Gastrocnemius medialis (tissue), 4 donors: Measurements from ENCODE around the gene LARGE1.
"Not testable (repeated sequence)": the region's sequence is repeated elsewhere in the genome, so short reads cannot be mapped to it uniquely, and the experiment has no call there.

ENCODE experiments used
- CTCF ChIP-seq, 5 experiments: fragments of 450-650 bp in 3 of 5; fragments of 200-600 bp in 2 of 5; sonication (generic) in 2 of 5; IDR thresholded peaks in 4 of 5; conservative IDR thresholded peaks in 1 of 5; 1 replicate in 4 of 5; 2 replicates in 1 of 5; pipeline ENCODE4 v1.5.1; 2016 to 2019; ENCODE audit warnings: antibody characterized with exemption in 5 of 5, mild to moderate bottlenecking in 3 of 5, moderate library complexity in 3 of 5
- POLR2A ChIP-seq, 2 donors: fragments of 450-650 bp; IDR thresholded peaks; one replicate each; pipeline ENCODE4 v1.6.1; 2017; ENCODE audit warnings: antibody characterized with exemption in 2 of 2, mild to moderate bottlenecking in 2 of 2, moderate library complexity in 2 of 2

DNA sequence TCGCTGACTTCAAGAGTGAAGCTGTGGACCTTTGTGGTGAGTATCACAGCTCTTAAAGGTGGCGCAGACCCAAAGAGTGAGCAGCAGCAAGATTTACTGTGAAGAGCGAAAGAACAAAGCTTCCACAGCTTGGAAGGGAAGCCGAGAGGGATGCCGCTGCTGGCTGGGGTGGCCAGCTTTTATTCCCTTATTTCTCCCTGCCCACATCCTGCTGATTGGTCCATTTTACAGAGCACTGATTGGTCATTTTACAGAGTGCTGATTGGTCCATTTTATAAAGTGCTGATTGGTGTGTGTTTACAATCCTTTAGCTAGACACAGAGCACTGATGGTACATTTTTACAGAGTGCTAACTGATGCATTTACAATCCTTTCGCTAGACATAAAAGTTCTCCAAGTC lies 353.8 kb downstream of the LARGE1 start:
- not testable (repeated sequence) for TF ChIP-seq POLR2A (IDR thresholded peaks at IDR 0.05); CTCF (IDR thresholded peaks at IDR 0.05 in 4 of 5, conservative IDR thresholded peaks at IDR 0.05 in 1 of 5)
